OCI-LY3 (cell line): Measurements from ENCODE around the gene TMEFF2.

Experiments used
- CTCF ChIP-seq: fragments of 200-600, 300-600 bp; sonication (generic); IDR thresholded peaks from 2 replicates; pipeline ENCODE4 v1.5.1; 2014; ENCODE audit warnings: antibody characterized with exemption, low read length, low read depth
- EZH2phosphoT487 ChIP-seq: fragments of 200-600 bp; shearing (Covaris generic); IDR thresholded peaks from 2 replicates; pipeline ENCODE4 v1.6.1; 2018; ENCODE audit warnings: antibody characterized with exemption, mixed run types, low read depth

- TF ChIP-seq EZH2phosphoT487 (no peak), CTCF (no peak)
Observed at GRCh38 chr2:191980483-191980882, 214.2 kb downstream of the TMEFF2 start.
